Upper lobe of right lung (tissue), 1 donor: ENCODE results near the gene HP. TPM values are rescaled to one million over a fixed set of nuclear protein-coding genes. Genes with fewer than 3 reads are reported as not detected.

ENCODE experiments used
- ATAC-seq: fragments of 200-7000 bp; cut with Tn5 transposase; one replicate; pipeline ENCODE4 v1.9.1; 2020; ENCODE audit warnings: mild to moderate bottlenecking, moderate library complexity
- DNase-seq: peaks from one replicate; pipeline ENCODE4 v3.0.0-alpha.2; 2020
- H3K27ac ChIP-seq: fragments of 200-600 bp; one replicate; pipeline ENCODE4 v1.8.0; 2022
- H3K27me3 ChIP-seq: fragments of 200-600 bp; one replicate; pipeline ENCODE4 v1.8.0; 2022; ENCODE audit warnings: mild to moderate bottlenecking
- H3K36me3 ChIP-seq: fragments of 200-600 bp; one replicate; pipeline ENCODE4 v1.8.0; 2022
- H3K4me1 ChIP-seq: fragments of 200-600 bp; one replicate; pipeline ENCODE4 v1.8.0; 2022
- H3K4me3 ChIP-seq: fragments of 200-600 bp; one replicate; pipeline ENCODE4 v1.8.0; 2022; ENCODE audit warnings: mild to moderate bottlenecking
- H3K9me3 ChIP-seq: fragments of 200-600 bp; one replicate; pipeline ENCODE4 v1.8.0; 2022
- intact Hi-C: fragments of 100-400 bp; cut with DNase I; formaldehyde crosslinking; loops from one replicate; pipeline ENCODE4 v1.11.0; 2022
- total RNA-seq: library from RNA; stranded (reverse); fragmentation: NEBNext Ultra II Directional; extraction: Animal tissue kit (Norgen Biotek cat#: 25700); gene quantifications from one replicate; pipeline ENCODE4 v1.2.1, GENCODE V29; 2021
- TF ChIP-seq, protein P1 (sequence below): fragments of 200-600 bp; IDR thresholded peaks from one replicate; pipeline ENCODE4 v1.8.0; 2022; ENCODE audit warnings: antibody characterized with exemption
- donor health status: DM: no; HTN: yes; CAD: no; lungs with severe emphysema.

The HP gene
- total RNA-seq, 1 donor from 2014 or later: 94.2 TPM

DNA sequence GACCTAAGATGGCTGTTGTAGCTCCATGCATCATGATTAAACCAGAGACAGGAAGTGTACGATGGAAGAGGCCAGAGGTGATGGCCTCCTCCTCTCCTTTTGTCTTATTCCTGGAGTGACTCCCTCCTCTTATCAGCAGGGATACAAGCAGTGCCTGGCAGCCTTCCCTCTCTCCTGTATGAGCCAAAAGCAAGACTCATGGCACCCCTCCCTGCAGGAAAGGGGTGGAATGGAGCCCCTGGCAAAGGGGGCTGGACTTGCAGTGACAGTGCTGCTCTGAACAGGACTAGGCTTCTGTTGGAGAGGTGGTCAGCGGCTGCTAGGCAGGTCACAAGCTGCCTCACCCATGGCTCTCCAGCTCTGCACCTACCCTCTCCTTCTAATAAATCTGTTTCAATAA, 30.7 kb downstream of the HP start:
- no peaks in the 10 kb centered on the region for H3K27me3 ChIP-seq
- no peak overlapping the region for H3K4me3 ChIP-seq
- H3K4me1 ChIP-seq: no peaks in the 10 kb centered on the region
- ATAC-seq (no peak), DNase-seq (no peak)
- no peaks in the 10 kb centered on the region for H3K9me3 ChIP-seq
- intact Hi-C loops: no loop called here
- TF ChIP-seq, protein P1, sequence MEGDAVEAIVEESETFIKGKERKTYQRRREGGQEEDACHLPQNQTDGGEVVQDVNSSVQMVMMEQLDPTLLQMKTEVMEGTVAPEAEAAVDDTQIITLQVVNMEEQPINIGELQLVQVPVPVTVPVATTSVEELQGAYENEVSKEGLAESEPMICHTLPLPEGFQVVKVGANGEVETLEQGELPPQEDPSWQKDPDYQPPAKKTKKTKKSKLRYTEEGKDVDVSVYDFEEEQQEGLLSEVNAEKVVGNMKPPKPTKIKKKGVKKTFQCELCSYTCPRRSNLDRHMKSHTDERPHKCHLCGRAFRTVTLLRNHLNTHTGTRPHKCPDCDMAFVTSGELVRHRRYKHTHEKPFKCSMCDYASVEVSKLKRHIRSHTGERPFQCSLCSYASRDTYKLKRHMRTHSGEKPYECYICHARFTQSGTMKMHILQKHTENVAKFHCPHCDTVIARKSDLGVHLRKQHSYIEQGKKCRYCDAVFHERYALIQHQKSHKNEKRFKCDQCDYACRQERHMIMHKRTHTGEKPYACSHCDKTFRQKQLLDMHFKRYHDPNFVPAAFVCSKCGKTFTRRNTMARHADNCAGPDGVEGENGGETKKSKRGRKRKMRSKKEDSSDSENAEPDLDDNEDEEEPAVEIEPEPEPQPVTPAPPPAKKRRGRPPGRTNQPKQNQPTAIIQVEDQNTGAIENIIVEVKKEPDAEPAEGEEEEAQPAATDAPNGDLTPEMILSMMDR: no peak
- H3K36me3 ChIP-seq: peaks cover 57% of the 10 kb centered on the region
- no peak overlapping the region for H3K27ac ChIP-seq

DNA sequence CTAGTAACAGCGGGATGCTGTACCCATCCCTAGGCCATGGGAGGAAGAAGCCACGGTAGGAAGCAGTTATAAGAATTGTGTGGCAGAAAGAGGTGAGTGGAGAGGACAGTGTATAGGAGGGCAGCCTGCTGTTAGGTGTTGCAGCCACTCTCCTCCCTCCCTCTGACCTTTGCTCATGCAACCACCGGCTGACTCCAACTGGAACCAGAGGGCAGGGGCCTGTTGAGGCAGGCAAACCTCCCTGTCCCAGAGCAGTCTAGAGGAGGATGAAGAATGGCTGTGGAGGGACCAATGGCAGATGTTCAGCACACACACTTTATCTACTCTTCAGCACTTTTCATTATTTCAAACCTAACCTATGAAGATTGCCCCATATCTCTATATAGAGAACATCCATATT, 36.9 kb downstream of the HP start:
- ATAC-seq (no peak), DNase-seq (no peak)
- H3K9me3 ChIP-seq: no peaks in the 10 kb centered on the region
- no peaks in the 10 kb centered on the region for H3K27me3 ChIP-seq
- peaks cover 45% of the 10 kb centered on the region for H3K36me3 ChIP-seq
- intact Hi-C loops: no loop called here
- H3K27ac ChIP-seq: no peak overlapping the region
- H3K4me1 ChIP-seq: peaks cover 24% of the 10 kb centered on the region
- H3K4me3 ChIP-seq: no peak overlapping the region
- TF ChIP-seq, protein P1: no peak

DNA sequence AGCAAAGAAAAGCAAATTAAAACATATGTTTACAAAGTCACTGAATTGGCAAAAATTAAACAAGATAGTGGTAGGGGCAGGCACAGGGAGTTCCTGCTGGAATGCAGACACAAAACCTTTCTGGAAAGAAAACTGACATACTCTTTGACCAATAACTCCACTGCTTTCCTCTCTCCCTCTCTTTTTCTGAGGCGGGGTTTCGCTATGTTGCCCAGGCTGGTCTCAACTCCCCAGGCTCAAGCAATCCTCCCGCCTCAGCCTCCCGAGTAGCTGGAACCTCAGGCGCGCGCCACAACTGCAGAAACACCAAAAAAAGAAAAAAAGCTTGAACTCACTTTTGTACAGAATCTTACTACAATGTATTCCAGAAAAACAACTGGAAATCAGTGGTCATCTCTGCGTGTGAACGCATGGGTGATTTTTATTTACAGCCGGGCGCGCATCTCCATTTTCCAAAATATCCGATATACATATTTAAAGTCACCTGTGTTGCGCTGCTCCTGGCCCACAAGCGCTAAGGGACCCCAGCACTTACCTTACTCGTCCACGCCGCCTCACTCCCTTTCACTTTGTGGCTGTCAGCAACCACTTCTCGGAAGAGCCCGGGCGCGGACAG, 38.6 kb downstream of the HP start:
- H3K36me3 ChIP-seq: peaks cover 47% of the 10 kb centered on the region
- peaks cover 24% of the 10 kb centered on the region for H3K4me1 ChIP-seq
- TF ChIP-seq, protein P1: no peak
- DNase-seq: no peak
- H3K27me3 ChIP-seq: no peaks in the 10 kb centered on the region
- intact Hi-C loops: no loop called here
- peak overlapping the region; percentile 95 for H3K27ac ChIP-seq
- peak overlapping the region; percentile 90 for H3K4me3 ChIP-seq
- no peak for ATAC-seq
- no peaks in the 10 kb centered on the region for H3K9me3 ChIP-seq

DNA sequence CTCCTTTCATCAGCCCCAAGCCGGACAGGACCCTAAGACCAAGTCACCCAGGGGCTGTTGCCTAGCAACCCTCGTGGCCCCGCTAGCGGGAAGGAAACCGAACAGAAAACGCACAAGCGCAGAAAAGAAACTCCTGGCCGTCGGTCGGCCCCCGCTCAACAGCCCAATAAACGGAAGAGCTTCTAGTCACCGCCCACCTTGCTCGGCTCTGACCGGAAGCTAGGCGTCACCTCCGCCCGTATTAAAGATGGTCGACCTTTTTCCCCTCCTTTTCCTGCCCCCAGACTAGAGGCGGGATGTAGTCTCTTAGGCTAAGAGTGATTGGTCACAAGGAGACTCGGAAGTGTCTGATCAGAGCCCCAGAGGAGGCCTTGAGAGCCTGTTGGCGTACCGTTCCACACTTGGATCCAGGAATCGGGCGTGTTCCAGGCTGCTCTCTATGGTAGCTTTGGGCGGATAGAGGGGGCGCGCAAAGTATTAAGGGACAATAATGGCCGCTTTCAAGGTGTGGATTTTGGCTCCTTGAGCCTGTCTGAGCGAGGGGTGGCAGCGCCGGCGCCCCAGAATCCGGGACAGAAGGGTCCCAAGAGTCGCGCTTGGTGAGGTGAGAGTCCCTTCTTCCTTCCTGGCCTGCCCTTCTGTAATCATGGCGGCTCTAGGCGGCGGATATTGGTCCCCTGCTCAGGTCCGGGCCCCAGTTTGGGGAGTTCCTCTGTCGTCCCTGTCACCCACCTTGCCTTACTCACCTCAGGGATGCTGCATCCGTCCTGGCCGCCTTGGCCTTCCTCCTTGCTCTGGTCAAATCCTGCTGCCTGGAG, 39.4 kb downstream of the HP start, which contains the start of the genes DHX38 and TXNL4B:
Gene DHX38, plus strand, starts transcription at position 400 of the 818 bp plus-strand sequence. CDS start 2,311 bp downstream, outside the sequence.
Gene TXNL4B, minus strand, starts transcription at position 173 of the 818 bp plus-strand sequence. CDS start 2,871 bp downstream, outside the sequence.
- H3K4me1 ChIP-seq: peaks cover 24% of the 10 kb centered on the region
- intact Hi-C loops: no loop called here
- ATAC-seq: peak; percentile 99
- TF ChIP-seq, protein P1: no peak
- no peaks in the 10 kb centered on the region for H3K9me3 ChIP-seq
- H3K27me3 ChIP-seq: no peaks in the 10 kb centered on the region
- H3K27ac ChIP-seq: peak within 1 kb of the TSS; percentile 95
- DNase-seq: peak; percentile 94
- H3K4me3 ChIP-seq: peak within 1 kb of the TSS; percentile 90
- peaks cover 47% of the 10 kb centered on the region for H3K36me3 ChIP-seq

DNA sequence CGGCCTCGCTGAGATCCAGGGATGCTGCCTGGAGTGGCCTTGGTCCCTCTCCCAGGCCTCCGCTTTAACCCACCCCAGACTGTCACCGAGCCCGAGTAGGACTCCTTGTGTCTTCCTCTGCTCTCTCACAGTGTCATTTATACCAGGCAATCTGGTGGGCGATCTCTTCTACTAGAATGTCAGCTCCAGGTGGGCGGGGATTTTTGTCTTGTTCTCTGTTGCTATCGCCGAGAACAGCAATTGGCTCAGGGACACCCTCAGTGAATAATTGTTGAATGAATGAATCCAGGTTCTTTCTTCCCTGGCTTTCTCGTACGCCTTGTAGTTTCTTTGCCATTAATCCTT, 39.9 kb downstream of the HP start:
- Histone ChIP-seq H3K4me1 (peaks cover 24% of the 10 kb centered on the region), H3K9me3 (no peaks in the 10 kb centered on the region), H3K27ac (peak overlapping the region; percentile 95), H3K27me3 (no peaks in the 10 kb centered on the region), H3K36me3 (peaks cover 47% of the 10 kb centered on the region), H3K4me3 (peak overlapping the region; percentile 90)
- TF ChIP-seq, protein P1: no peak
- no peak for DNase-seq
- peak; percentile 1 for ATAC-seq
- intact Hi-C loops: no loop called here
